ENCODE measurements around the gene ZNF366. TPM values are rescaled to one million over a fixed set of nuclear protein-coding genes. Genes with fewer than 3 reads are reported as not detected.

Gene ZNF366
- total RNA-seq, 2 donors from 2014 or later, result not detected

DNA sequence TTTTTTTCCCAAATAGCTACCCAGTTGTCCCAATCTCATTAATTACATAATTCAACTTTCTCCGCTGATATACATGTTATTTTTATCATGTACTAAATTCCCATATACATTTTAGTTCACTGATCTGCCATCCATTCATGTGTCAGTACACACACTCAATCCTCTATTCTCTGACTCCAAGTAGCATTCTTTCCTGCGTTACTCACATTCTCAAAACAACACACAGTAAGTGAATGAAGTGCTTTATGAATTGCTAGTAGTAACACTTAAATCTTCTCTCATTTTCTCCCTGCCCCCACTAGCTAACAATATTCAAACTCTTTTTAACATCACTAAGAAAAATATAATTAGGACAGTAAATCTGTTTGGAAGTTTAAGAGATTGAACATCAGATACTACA lies 8.9 kb downstream of the ZNF366 start:
- no peaks in the 10 kb centered on the region for H3K9me3 Mint-ChIP-seq
- no peak overlapping the region for H3K4me3 Mint-ChIP-seq
- no peak for ATAC-seq (replicated peaks in 1 of 2)
- H3K27me3 Mint-ChIP-seq (ENCODE audit: low read depth), result peaks cover 33% of the 10 kb centered on the region
- no peaks in the 10 kb centered on the region for H3K36me3 Mint-ChIP-seq (ENCODE audit: insufficient read depth in 2 of 2)
- DNase-seq, result no peak
- H3K4me1 Mint-ChIP-seq (ENCODE audit: low read depth), result no peaks in the 10 kb centered on the region
- H3K27ac Mint-ChIP-seq, result no peak overlapping the region

DNA sequence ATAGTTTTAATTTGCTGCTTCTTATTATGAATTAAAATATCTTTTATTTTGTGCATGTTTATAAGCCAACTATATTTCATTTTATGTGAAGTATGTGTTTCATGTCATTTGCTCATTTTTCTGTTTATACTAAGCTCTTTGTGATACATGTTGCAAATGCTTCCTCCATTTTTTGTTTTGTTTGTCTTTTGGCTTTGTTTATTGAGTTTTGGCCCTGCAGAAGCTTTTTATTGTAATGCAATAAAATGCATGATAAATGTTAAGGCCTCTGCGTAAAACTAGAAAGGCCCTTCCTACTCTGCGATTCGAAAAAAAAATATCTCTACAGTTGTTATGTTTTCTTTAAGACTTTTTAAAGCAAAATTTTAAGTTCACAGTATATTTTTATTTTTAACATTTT lies 9.4 kb downstream of the ZNF366 start:
- no peaks in the 10 kb centered on the region for H3K9me3 Mint-ChIP-seq
- ATAC-seq (replicated peaks in 1 of 2), result no peak
- H3K36me3 Mint-ChIP-seq (ENCODE audit: insufficient read depth in 2 of 2), result no peaks in the 10 kb centered on the region
- H3K4me3 Mint-ChIP-seq, result no peak overlapping the region
- H3K27ac Mint-ChIP-seq, result no peak overlapping the region
- DNase-seq, result no peak
- no peaks in the 10 kb centered on the region for H3K4me1 Mint-ChIP-seq (ENCODE audit: low read depth)
- H3K27me3 Mint-ChIP-seq (ENCODE audit: low read depth), result peaks cover 33% of the 10 kb centered on the region

DNA sequence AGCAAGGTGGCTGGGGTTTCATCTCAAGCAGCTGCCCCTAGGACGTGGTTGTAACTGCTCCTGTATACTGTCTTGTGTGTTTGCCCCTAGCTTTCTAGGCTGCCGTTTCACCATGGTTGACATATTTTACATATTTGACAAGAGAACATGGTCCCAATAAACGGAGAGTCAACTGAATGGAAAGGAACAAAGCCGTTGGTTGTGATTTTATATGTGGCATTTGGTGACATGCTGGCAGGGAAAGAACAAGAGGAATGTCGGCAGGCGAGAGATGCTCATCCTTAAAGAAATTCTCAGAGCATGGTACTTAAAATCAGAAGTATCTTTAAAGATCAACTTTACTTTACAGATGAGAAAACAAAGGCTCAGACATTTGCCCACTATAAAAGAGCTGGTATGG lies 11.8 kb downstream of the ZNF366 start:
- Mint-ChIP-seq H3K27ac (no peak overlapping the region), H3K4me3 (no peak overlapping the region), H3K36me3 (ENCODE audit: insufficient read depth in 2 of 2) (no peaks in the 10 kb centered on the region), H3K4me1 (ENCODE audit: low read depth) (no peaks in the 10 kb centered on the region), H3K9me3 (no peaks in the 10 kb centered on the region), H3K27me3 (ENCODE audit: low read depth) (peaks cover 35% of the 10 kb centered on the region)
- ATAC-seq (replicated peaks in 1 of 2) (no peak), DNase-seq (no peak)

DNA sequence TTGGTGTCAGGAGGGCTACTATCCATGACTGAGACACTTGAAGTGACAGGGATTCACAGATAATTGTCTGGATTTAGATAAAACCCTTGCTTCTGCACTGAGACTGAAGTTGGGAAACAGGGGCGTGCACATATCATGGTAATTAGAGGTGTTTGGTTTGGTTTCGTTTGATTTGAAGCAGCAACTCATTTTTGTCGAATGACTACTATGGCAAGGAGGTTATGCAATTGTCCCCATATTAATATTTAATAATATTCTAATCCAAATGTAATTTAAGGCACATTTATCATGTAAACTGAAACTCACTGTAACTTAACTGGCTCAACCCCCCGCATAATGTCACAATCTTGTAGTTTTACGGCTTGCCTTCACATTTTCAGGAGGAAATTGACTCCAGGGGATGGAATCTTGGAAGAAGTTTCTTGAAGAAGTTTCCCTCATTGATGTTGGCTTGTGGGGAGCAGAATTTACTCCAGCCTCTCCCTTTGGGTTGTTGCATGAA lies 12.5 kb downstream of the ZNF366 start:
- Mint-ChIP-seq H3K27ac (no peak overlapping the region), H3K27me3 (ENCODE audit: low read depth) (peaks cover 41% of the 10 kb centered on the region)
- DNase-seq, result no peak

DNA sequence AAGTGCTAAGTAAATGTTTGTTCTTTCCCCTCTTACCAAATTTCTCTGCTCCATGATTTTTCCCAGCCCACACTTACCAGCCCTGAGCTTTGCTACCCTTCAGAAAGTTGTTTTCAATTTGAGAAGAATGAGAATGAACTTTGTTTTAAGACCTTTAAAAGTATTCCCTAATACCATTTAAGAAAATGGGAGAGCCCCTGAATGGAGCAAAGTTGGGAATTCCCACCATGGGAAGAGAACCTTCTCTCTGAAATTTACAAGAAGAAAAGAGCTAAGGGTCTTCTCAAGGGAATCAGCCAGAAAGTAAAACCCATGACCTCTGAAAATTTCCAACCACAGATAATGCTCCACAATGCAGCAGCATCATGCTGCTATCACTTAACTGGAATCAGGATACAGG lies 17.7 kb downstream of the ZNF366 start:
- no peaks in the 10 kb centered on the region for H3K36me3 Mint-ChIP-seq (ENCODE audit: insufficient read depth in 2 of 2)
- no peaks in the 10 kb centered on the region for H3K4me1 Mint-ChIP-seq (ENCODE audit: low read depth)
- no peak for DNase-seq
- H3K27ac Mint-ChIP-seq, result no peak overlapping the region
- peaks cover 30% of the 10 kb centered on the region for H3K27me3 Mint-ChIP-seq (ENCODE audit: low read depth)
- H3K4me3 Mint-ChIP-seq, result no peak overlapping the region
- H3K9me3 Mint-ChIP-seq, result no peaks in the 10 kb centered on the region
- no peak for ATAC-seq (replicated peaks in 1 of 2)

More for the DNA sequence above, 12.5 kb downstream of the ZNF366 start:
- Mint-ChIP-seq H3K4me3 (no peak overlapping the region), H3K4me1 (ENCODE audit: low read depth) (no peaks in the 10 kb centered on the region), H3K9me3 (no peaks in the 10 kb centered on the region), H3K36me3 (ENCODE audit: insufficient read depth in 2 of 2) (no peaks in the 10 kb centered on the region)
- no peak for ATAC-seq (replicated peaks in 1 of 2)

DNA sequence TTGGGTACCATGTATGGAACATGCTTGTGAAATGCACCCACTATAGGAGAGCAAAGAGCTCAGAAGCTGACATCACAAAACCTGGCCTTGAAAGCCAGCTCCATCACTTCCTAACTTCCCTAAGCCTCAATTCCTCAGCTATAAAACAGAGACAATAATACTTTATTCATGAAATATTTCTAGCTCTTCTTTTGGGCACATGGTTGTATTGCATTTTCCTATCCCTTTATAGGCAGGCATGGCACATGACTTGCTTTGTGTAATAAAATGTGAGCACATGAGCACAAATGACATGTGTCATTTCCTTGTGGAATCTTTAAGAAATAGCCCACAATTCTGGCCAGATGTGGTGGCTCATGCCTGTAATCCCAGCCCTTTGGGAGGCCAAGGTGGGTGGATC lies 18.5 kb downstream of the ZNF366 start:
- H3K27ac Mint-ChIP-seq, result no peak overlapping the region
- DNase-seq, result no peak
- H3K36me3 Mint-ChIP-seq (ENCODE audit: insufficient read depth in 2 of 2), result no peaks in the 10 kb centered on the region
- peaks cover 23% of the 10 kb centered on the region for H3K27me3 Mint-ChIP-seq (ENCODE audit: low read depth)
- H3K4me1 Mint-ChIP-seq (ENCODE audit: low read depth), result no peaks in the 10 kb centered on the region
- ATAC-seq (replicated peaks in 1 of 2), result no peak
- no peaks in the 10 kb centered on the region for H3K9me3 Mint-ChIP-seq
- H3K4me3 Mint-ChIP-seq, result no peak overlapping the region

DNA sequence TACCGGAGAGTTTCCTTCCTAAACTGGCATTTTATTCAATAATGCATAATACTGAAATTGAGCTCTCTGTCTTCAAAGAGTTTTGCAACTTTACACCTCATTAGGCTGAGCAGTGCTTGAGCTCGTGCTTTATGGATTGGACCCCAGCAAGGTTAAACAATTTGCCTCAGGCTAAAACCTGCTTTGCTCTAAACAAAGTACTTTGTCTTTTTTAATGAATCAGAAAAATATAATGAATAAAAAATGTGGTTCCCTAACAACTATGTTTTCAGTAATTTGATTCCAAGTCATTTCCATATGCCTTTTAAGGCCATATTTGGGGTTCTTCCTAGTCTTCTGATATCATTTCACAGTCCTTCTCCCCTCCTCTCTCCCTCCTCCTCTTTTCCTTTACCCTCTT lies 20.0 kb downstream of the ZNF366 start:
- Mint-ChIP-seq H3K4me1 (ENCODE audit: low read depth) (no peaks in the 10 kb centered on the region), H3K9me3 (no peaks in the 10 kb centered on the region), H3K27ac (no peak overlapping the region), H3K36me3 (ENCODE audit: insufficient read depth in 2 of 2) (no peaks in the 10 kb centered on the region), H3K4me3 (no peak overlapping the region), H3K27me3 (ENCODE audit: low read depth) (peaks cover 17% of the 10 kb centered on the region)
- ATAC-seq (replicated peaks in 1 of 2), result no peak
- no peak for DNase-seq

DNA sequence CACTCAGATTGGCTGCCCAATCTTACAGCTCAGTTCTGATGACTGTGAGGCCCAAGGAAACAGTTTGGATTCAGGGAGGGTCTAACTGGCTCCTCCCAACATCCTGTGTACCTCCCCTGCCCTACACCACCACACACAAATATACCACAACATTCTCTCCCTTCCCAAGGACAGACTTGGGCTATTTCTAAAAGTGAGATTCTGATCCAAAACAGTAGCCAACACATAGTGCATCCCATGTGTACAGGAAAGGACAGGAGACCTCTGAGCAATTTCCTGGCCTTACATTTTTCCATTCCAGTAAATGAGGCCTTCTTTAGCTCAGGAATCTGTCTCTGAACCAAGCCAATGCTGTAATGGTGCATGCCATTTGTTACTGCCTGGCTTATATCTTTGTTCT lies 20.8 kb downstream of the ZNF366 start:
- H3K4me3 Mint-ChIP-seq, result no peak overlapping the region
- DNase-seq, result no peak
- no peaks in the 10 kb centered on the region for H3K4me1 Mint-ChIP-seq (ENCODE audit: low read depth)
- no peaks in the 10 kb centered on the region for H3K36me3 Mint-ChIP-seq (ENCODE audit: insufficient read depth in 2 of 2)
- no peak overlapping the region for H3K27ac Mint-ChIP-seq
- peaks cover 16% of the 10 kb centered on the region for H3K27me3 Mint-ChIP-seq (ENCODE audit: low read depth)
- no peak for ATAC-seq (replicated peaks in 1 of 2)
- no peaks in the 10 kb centered on the region for H3K9me3 Mint-ChIP-seq

DNA sequence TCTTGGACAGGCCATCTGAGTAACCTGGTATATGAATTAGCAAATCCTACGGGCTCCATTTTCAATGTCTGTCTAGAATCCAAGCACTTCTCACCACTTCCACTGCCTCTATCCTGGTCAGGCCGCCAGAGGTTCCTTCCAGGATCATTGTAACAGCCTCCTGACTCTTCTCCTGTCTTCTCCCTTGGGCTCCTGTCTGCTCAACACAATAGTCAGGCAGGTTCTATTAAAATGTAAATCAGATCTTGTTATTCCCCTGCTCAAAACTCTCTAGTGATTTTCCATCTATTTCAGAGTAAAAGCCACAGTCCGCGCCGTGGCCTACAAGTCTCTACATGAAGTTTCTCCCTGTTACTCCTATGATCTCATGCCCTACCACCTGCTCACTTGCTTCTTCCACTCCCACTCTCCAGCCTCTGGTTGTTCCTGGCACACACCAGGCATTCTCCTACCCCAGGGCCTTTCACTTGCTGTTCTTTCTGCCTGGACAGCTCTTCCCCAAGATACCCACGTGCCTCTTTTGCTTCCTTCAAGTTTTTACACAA lies 21.7 kb downstream of the ZNF366 start:
- DNase-seq, result no peak
- Mint-ChIP-seq H3K4me1 (ENCODE audit: low read depth) (no peaks in the 10 kb centered on the region), H3K9me3 (no peaks in the 10 kb centered on the region), H3K36me3 (ENCODE audit: insufficient read depth in 2 of 2) (no peaks in the 10 kb centered on the region), H3K27me3 (ENCODE audit: low read depth) (peaks cover 20% of the 10 kb centered on the region), H3K27ac (no peak overlapping the region), H3K4me3 (no peak overlapping the region)
- no peak for ATAC-seq (replicated peaks in 1 of 2)

DNA sequence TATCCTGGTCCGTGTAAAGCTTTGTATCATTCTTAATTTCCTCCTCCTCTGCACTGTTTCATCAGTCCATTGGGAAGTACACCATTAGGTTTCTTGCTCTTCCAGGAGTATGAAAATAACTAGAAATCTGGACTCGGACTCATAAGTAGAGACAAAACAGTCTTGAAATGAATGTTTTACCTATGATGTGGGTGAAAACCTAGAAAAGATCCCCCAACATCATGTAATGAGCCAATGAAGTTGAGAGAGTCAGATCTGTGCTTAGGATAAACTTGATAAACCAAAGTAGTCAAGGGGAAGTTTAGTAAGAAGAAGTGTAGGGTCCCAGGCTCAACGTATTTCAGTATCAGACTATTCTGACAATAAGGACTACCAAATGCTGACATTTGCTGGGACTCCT lies 25.2 kb downstream of the ZNF366 start:
- Mint-ChIP-seq H3K4me1 (ENCODE audit: low read depth) (no peaks in the 10 kb centered on the region), H3K27ac (no peak overlapping the region), H3K27me3 (ENCODE audit: low read depth) (peaks cover 27% of the 10 kb centered on the region), H3K36me3 (ENCODE audit: insufficient read depth in 2 of 2) (no peaks in the 10 kb centered on the region), H3K9me3 (no peaks in the 10 kb centered on the region), H3K4me3 (no peak overlapping the region)
- ATAC-seq (replicated peaks in 1 of 2) (no peak), DNase-seq (no peak)

DNA sequence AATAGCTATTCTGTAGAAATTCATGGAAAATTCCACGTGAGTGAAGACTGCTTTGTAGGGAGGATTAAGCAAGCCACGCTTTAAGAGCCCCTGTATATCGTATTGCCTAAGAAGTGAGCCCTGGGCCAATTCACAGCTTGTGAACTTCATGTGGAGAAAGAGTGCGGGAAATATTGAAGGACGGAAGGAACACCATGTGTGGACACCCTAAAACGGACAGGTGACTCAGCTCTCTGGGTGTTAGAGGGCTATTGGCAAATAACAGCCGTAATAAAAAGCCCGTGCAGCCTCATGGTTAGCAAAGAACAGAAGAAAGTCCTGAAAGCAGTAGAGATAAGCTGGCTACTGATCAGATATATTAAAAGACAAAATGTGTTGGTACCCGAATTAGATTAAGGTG lies 26.4 kb downstream of the ZNF366 start:
- DNase-seq, result no peak
- H3K9me3 Mint-ChIP-seq, result no peaks in the 10 kb centered on the region
- H3K27me3 Mint-ChIP-seq (ENCODE audit: low read depth), result peaks cover 36% of the 10 kb centered on the region
- no peaks in the 10 kb centered on the region for H3K36me3 Mint-ChIP-seq (ENCODE audit: insufficient read depth in 2 of 2)
- no peaks in the 10 kb centered on the region for H3K4me1 Mint-ChIP-seq (ENCODE audit: low read depth)
- no peak overlapping the region for H3K27ac Mint-ChIP-seq
- H3K4me3 Mint-ChIP-seq, result no peak overlapping the region
- no peak for ATAC-seq (replicated peaks in 1 of 2)

DNA sequence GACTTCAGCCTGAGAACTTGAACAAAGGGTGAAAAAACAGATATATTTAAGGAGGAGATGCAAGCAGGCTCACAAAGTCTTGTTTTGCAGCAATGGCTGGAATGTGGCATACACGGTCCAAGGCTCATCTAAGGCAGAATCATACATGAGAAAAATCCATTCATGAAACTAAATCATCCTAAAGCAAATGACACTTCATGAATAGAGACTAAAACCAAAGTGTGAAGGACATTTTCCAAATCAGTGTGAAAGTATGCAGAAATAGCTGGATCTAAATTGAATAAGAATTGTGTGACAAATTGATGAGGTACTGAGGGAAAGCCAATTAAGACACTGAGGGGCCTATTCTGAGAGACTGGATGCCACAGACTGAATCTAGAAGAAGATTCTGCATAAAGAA lies 27.3 kb downstream of the ZNF366 start:
- Mint-ChIP-seq H3K9me3 (no peaks in the 10 kb centered on the region), H3K4me3 (no peak overlapping the region), H3K27ac (no peak overlapping the region), H3K36me3 (ENCODE audit: insufficient read depth in 2 of 2) (no peaks in the 10 kb centered on the region), H3K4me1 (ENCODE audit: low read depth) (no peaks in the 10 kb centered on the region), H3K27me3 (ENCODE audit: low read depth) (peaks cover 41% of the 10 kb centered on the region)
- ATAC-seq (replicated peaks in 1 of 2) (no peak), DNase-seq (no peak)

DNA sequence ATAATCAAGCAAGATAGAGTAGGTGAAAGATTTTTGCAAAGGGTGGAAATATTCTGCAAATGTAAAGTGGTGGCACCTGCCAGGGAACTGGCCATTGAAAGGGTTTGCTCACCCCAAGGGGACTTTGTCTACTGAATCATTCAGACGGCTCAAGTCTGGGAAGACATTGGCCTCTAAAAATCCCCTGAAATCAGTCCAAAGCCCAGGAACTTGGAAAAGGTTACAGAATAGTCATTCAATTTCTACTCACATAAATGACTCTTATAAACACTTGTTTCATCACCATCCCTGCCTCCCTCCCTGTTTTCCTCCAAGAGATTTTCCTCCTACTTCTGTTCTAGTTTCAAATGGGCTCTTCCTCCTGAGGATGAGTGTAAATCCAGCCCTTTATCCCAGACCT lies 28.5 kb downstream of the ZNF366 start:
- ATAC-seq (replicated peaks in 1 of 2), result no peak
- no peaks in the 10 kb centered on the region for H3K9me3 Mint-ChIP-seq
- no peak overlapping the region for H3K4me3 Mint-ChIP-seq
- no peaks in the 10 kb centered on the region for H3K36me3 Mint-ChIP-seq (ENCODE audit: insufficient read depth in 2 of 2)
- H3K27ac Mint-ChIP-seq, result no peak overlapping the region
- DNase-seq, result no peak
- H3K4me1 Mint-ChIP-seq (ENCODE audit: low read depth), result no peaks in the 10 kb centered on the region
- H3K27me3 Mint-ChIP-seq (ENCODE audit: low read depth), result peaks cover 48% of the 10 kb centered on the region

DNA sequence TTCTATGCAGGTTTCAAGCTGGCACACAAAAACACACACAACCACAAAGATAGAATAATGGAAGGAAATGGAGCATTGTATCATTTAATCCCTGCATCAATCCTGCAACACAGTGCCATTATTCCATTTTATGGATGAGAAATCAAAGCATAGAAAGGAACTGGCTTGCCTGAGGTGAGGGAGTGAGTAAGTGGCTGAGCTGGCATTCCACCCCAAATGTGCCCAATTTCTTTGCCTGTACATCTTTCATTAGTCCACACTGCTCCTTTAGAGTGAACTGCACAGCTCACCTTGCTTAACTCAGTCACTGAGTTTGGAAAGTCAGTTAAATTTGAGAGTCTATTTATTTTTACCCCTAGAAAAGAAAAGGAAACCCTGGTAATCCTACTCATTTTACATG lies 28.9 kb downstream of the ZNF366 start:
- H3K4me1 Mint-ChIP-seq (ENCODE audit: low read depth), result no peaks in the 10 kb centered on the region
- ATAC-seq (replicated peaks in 1 of 2), result no peak
- H3K27me3 Mint-ChIP-seq (ENCODE audit: low read depth), result peaks cover 52% of the 10 kb centered on the region
- no peaks in the 10 kb centered on the region for H3K9me3 Mint-ChIP-seq
- no peak overlapping the region for H3K4me3 Mint-ChIP-seq
- DNase-seq, result no peak
- no peaks in the 10 kb centered on the region for H3K36me3 Mint-ChIP-seq (ENCODE audit: insufficient read depth in 2 of 2)
- H3K27ac Mint-ChIP-seq, result no peak overlapping the region

All from activated T-cell treated with anti-CD3 and anti-CD28 coated beads, Interleukin-2, amount 50 U/mL, for 72 hours (primary cell).